DMS 273 (cell line): Measurements from ENCODE around the gene MPZL1.

Source experiments
- DNase-seq: peaks from one replicate; lab custom pipeline; 2025; ENCODE audit not compliant: unreplicated experiment; lab: John Stamatoyannopoulos, UW

Gene MPZL1

DNA sequence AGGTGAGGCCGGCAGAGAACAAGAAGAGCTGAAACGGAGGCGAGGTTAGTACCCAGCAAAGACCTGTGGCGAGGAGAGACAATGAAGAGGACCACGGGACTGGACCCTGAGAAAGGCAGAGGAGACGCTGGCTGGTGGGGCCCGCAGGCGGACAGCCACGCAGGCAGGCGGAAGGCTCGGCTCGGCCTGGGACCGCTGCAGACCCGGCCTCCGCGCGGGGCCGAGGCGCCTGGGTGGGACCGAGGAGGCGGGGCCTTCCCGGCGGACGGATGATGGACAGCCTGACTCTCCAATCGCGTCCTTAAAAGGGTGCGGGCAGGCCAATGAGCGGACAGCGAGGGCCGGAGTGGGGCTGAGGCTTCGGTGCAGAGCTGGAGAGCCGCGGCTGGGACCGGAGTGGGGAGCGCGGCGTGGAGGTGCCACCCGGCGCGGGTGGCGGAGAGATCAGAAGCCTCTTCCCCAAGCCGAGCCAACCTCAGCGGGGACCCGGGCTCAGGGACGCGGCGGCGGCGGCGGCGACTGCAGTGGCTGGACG is at the start of gene MPZL1:
Gene MPZL1 (plus strand): TSS at position 366 of the 535 bp plus-strand sequence. CDS start 170 bp downstream, outside the sequence.
- DNase-seq = peak; percentile 97

DNA sequence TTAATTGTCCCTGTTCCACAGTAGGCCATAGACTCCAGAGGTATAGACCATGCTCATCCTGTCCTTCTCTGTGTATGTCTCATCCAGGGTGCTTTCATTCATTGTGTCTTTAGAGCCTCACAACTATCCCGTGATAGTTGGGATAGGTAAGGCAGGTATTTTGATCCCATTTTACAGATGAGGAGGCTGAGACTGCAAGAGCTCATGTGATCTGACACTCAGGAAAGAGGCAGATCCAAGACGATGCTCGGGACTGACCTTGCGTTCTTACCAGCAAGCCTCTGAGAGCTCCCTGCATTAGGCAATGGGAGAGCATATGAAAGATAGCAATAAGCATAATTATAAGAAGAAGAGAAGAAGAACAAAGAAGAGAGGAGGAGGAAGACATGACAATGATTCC is 49.0 kb upstream of the MPZL1 start:
- DNase-seq = no peak

DNA sequence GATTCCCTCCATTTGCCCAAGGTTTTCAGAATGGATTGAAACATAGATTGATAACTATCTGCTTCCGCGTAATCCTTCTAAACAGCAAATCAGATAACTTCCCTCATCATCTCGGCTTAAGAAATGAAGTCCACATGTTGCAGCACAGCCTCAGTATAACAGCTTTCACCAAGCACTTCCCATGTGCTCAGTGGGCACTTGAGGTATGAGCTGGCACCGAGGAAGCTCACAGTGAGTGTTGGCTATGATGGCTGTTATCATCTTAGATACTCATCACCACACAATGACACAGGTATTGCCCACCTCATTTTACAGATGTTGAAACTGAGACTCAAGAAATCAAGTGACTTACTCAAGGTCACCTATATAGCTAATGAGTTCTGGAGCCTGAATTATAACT is 48.5 kb upstream of the MPZL1 start:
- no peak for DNase-seq

DNA sequence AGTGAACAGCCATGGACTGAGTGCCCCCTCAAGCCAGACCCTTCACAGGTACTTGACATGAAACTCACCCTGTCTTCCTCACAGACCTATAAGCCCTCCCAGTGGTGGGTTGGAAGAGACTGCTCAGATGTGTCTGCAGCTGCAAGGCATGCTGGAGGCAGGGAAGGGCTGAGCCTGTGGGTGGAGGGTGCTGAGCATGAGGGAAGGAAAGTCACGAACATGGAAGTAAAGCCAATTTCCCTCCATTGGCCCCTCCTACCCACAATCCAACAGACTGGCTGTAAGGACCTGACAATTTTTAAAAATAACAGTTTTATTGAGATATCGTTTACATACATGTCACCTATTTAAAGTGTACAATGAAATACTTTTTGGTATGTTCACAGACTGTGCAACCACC is 47.6 kb upstream of the MPZL1 start:
- no peak for DNase-seq

DNA sequence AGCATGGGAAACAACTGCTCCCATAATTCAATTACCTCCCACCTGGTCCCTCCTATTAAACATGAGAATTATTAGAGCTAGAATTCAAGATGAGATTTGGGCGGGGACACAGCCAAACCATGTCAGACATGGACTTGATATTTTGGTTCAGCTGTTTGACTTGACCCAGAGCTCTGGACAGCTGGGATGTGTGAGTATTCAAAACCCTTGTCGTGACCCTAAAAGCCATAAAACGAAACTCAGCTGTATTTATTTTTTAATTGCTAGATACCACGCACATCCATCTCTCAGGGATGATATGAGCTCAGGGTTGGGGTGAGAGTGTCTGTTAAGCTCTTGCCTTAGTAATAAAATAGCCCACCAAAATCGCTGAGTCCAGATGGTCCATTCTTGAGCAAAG is 46.3 kb upstream of the MPZL1 start:
- DNase-seq = no peak

DNA sequence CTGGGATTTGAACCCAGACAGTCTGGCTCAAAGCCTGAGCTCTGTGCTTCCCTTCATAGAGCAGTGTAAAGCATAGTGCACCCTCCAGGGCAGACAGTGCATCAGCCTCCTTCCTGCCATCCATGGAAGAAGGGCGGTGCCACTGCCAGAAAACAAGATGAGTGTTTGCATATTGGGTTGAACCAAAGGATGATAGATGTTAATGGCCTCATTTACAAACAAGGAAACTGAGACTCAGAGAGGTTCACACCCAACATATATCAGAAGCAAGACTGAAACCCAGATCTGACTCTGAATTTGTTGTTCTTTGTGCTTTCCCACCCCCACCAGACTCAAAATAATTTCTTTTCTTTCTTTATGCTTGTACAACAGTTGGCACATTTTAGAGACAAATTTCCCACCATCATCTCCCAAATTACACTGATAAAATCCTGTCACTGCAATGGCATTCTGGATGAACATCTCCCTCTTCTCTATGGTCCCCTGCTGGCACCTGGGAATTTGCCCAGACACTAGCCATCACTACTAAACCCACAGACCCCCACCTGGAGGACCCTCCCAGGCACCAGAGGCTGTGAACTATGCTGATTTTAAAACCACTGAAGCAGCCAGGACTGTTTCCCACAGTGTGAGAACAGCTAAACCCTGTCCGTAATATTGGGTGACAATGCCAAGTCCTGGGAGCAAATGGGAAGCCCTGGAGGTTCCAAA is 45.4 kb upstream of the MPZL1 start:
- no peak for DNase-seq

DNA sequence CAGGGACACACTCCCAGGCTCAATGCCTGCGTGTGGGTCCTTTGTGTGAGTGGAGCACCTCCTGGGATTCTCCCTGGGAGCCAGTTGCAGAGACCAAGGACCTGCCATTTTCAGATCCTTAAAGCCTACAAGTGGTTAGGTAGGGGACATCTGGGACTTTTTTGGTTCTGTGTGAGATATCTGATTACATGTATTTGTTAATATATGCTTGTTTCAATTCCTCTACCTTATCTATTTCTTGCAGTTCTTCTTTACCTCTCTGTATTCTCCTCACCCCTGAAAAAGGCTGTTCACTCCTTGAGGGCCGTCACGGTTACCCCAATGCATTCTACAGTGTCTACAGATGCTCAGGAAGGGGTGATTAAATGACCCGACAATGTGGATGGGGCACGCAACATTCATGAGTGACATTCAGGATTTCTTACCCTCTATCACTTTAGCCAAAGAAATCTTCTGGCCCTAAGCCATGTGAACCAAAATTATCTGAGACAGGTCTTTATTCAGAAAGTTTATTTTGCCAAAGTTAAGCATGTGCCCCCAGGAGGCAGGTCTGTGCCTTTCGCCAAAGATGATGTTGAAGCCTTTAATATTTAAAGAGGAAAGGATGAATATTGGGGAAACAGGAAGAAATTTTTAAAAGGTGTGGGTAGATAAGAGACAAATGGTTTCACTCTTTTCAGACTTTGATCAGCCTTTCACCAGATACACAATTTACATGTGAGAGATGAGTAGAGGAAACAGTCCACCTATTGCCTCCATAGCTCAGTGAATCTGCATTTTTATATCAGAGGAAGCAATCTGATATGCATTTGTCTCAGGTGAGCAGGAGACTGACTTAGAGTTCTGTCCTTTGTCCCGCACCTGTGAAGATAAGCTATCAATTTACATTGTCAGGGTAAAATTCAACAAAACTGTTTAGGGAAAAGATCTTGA is 44.6 kb upstream of the MPZL1 start:
- no peak for DNase-seq

DNA sequence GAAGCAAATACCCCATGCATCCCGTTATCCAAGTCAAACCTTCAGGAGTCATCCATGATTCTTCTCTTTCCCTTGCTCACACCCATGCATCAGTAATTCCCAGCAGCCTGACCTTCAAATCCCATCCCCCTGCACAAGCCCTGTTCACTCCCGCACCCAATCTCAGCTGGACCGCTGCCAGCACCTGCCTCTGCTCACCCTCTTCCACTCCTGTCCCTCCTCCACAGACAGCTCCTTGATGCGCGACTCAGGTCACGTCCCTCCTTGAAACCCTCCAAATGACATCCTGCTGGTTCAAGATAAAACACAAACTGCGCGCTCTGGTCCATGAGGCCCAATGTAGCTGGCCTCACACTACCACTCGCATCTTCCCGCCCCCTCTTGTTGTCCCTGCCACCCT is 43.4 kb upstream of the MPZL1 start:
- no peak for DNase-seq

DNA sequence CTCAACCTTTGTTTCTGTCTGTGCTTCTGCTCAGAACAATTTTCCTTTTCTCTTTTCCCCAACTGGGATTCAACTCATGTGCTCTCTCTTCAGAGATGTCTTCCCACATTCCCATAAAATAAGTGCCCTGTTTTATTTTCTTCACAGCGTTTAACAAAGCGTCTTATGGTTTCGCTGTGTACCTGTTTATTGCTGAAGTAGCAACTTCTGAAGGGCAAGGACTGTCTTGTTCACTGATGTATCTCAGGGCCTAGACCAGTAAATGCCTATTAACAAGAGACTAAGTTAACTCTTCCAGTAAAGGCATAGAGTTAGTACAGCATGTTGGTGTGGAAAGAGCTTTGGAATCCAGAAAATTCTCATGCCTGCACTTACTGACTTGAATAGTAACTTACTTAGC is 42.9 kb upstream of the MPZL1 start:
- DNase-seq = no peak

DNA sequence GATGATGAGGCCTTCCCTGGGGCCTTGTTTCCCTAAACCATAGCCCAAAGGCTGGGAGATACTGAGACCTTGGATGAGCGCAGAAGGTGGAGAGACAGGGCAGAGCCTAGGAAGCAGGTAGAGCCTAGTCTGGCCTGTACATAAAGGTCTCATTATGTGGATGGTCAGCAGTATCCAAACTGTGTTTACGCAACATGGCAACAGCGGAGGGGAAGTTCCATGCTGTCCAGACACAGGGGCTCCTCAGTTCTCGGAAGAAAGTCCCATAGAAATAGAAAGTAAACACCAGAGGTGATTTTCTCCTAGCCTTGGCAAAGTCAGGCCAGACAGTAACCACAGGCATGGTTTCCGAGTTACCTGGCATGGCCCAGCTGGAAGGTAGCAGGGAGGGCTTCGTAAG is 42.1 kb upstream of the MPZL1 start:
- no peak for DNase-seq

DNA sequence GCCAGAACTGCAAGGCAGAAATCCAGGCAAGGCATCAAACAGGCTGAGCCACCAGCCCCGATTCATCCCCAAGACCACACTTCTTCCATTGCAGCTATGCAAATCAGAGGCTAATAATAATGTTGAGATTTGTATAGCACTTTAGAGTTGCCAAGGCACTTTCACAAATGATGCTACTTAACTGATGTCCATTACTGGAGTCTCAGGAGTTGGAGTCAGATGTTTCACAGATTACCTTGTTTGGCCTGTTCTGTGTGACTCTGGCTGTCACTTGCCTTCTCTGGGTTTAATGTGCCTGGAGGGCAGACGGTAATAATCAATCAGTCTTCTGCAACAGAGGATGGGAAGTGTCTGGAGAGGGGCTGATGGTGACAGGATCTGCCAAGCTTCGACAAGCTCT is 40.8 kb upstream of the MPZL1 start:
- DNase-seq = no peak

DNA sequence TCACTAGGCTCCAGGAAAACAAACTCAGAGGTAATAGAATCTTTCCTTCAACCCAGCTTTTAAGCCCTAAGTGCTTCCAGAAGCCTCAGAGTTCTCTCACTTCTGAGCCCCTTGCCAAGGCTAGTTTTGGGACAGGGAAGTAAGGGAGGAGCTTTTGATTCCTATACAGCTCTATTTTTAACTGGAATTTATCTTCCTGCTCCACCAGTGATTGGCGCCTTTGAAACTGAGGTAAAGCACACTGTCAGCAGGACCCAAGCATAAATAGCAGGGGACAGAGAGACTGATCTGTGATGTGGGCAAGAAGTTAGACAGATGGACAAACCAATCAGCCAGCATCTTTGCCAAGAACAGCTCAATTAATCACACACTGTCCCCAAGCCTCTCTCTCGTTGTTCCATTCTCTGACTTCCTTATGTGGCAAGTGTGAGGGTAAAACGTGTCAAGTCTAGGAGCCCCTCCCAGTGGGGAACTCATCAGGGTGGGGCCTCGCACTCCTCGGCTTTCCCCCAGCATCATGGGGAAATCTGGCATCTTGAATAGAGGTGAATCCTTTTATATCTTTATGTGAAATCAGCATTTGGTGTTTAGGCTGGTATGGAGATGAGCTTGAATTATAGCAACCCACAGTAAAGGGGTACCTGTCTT is 40.2 kb upstream of the MPZL1 start:
- DNase-seq = peak; percentile 20

DNA sequence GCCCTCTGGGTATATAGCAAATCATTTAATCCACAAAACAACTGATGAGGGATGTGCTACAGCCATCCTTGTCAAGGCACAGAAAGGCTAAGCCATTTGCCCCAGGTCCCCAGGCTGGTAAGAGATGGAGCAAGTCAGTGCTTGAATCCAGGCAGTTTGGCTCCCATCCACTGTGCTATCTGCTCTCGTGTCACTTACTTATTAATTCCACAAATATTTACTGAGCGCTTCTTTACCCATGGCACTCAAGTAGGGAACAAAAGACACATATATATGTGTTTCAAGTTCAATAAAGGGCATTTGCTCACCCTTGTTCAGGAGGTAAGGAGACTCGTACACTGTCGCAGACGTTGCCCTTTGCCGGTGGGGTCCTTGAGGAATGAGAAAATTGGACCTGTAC is 38.6 kb upstream of the MPZL1 start:
- DNase-seq = no peak

DNA sequence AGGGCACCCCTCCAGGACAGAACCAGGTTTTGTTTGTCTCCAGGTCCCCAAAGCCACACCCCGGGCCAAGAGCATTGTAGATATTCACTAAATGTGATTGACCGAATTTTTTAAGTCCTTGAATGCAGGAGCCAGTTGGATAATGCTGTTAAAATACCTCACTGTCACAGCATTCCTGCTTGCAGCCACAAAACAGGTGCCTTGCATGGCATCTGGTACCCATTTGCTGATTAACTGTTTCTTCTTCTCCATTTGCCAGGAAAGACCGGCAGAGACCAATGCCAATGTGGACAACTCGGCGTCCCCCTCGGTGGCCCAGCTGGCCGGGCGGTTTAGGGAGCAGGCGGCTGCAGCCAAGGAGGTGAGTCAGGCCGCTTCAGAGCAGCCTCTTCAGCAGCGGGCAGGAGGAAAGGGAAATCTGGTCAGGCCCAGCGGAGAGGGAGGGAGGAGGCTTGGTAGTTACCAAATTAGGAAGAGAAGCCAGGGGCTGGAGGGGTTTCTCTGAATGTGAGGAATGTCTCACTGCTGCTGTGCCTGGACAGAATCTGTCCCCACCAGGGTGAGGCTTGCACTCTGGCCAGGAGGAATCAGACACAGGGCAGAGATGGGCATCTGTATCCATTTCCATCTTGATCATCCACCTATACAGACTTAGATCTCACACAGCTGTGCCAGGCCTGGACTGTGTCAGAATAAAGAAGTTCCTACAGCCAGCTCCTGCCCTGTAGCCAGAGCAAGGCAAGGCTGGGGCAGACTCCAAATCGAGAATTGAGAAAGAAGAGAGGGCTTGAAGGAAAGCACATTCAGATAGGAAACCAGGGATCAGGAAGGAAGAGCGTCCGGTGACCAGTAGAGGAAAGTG is 37.9 kb upstream of the MPZL1 start:
- DNase-seq = no peak

DNA sequence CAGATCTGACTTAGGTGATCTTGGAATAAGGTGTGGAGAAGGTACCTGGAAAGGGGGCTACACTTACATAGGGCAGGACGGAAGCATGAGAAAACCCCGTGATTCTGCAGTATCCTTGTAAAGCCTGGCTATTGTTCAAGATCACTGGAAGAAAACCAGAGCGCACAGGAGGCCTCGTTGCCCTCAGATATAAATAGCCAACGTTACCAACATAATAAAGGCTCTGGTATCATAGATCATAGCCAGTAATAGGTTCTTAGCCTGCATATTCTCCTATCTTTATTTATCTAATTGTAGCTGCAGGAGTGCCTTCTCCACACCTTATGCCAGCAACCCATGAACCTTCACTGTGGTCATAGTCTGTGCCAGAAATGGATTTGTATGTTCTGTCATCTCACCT is 35.9 kb upstream of the MPZL1 start:
- no peak for DNase-seq

DNA sequence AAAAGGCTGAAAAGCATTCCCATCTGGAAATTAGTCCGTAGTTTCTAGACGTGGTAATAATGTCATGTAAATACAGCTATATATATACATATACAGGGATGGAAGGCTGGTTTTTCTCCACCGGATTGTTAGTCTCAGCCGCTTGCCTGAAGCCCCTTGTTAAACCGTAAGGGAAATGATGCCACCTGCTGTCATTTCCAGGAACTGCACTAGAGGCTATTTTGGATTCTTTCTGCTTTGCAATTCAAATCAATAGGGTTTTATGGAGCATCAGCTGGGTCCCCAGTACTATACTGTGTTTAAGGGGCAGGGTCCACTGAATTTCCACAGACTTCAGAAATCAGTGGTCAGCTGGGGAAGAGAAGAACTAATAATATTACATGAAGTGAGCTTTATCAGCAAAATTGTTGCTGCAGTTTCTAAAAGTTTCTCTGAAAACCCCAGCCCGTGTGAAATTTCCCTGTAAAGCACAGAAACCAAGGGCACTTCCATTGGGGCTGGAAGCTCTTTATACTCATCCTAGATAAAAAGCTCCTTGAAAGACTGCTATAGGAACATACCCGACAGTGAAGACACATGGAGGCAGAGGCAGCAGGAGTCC is 33.8 kb upstream of the MPZL1 start:
- DNase-seq = peak; percentile 92

DNA sequence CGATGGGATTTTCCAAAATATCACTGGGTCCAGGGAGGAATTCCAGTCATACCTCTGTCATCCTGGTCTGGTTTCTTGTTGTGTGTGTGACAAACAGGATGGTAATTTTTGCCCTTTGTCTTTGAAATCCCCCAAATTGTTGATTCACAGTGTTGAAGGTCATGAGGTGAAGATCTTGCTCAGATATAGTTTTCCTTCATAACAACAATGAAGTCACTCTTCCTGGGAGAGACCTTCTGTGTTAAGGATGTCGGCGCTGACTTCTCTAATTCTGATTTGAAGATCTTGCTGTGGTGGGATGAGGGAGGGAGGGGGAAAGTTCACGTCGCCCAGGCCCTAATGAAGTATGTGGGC is 32.2 kb upstream of the MPZL1 start:
- no peak for DNase-seq

DNA sequence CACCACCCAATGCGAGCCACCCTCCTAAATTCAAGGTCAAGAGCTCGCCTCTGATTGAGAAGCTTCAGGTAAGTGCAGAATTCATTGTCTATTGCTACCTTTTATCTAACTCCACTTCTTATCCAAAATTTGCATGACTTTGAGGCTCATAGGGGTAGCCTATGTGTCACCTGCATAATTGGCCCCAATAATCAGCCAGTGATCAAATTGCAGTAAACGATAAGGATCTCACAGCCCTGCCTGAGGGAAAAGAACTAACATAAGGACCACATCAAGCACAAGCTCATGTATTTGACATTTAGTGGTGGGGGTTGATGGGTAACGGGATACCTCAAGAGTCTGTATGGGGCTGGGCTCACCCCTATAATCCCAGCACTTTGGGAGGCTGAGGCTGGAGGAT is 31.7 kb upstream of the MPZL1 start:
- DNase-seq = no peak

DNA sequence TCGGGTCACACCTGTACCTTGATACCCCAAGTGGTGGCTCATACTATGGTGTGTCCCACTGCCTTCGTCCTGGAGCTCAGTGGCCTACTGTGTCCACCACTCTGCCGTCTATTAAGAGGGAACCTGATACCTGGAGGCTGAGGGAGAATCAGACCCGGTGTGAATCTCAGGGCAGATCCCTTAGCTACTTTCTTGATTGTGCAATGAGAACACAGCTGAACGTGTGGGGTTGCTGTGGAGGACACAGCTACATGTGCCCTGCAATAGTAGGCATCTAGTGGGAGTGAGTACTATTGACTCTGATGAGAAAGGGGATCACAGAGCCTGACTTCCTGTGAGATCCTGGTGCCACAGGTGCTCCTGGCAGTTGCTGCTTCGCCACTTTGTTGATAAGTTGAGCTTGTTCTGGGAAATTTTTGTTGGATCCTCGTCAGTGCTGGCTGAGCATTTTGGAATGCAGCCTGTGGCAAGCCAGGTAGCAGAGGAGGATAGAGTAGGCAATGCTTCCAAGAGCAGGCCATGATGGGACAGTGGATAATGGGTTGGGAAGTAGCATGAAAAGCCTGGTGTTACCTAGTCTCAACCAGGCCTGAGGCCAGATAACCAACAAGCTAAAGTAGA is 28.2 kb upstream of the MPZL1 start:
- no peak for DNase-seq

DNA sequence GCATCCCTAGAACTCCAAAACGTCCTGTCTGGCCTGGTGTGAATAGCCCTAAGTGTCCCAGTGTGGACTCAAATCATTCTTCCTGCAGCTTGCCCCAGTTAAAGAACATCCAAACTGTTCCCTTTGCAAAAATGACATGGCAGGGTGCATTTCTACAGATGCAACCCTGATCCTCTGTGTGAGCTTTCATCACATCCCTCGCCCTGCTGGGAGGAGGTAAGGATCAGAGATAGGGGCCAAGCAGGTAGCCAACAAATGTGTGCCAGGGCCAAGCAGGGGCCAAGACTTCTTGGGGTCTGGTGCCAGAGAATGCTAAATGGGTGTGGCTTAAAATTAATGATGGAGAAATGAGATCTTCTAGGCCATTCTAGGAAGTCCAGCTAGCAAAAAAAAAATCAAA is 27.1 kb upstream of the MPZL1 start:
- DNase-seq = no peak
